ENCODE data around the gene GRB2. TPM values are rescaled to one million over a fixed set of nuclear protein-coding genes. Genes with fewer than 3 reads are reported as not detected.

The GRB2 gene
- total RNA-seq, 4 donors from 2014 or later: 51.5 to 127 (median 78.1) TPM

DNA sequence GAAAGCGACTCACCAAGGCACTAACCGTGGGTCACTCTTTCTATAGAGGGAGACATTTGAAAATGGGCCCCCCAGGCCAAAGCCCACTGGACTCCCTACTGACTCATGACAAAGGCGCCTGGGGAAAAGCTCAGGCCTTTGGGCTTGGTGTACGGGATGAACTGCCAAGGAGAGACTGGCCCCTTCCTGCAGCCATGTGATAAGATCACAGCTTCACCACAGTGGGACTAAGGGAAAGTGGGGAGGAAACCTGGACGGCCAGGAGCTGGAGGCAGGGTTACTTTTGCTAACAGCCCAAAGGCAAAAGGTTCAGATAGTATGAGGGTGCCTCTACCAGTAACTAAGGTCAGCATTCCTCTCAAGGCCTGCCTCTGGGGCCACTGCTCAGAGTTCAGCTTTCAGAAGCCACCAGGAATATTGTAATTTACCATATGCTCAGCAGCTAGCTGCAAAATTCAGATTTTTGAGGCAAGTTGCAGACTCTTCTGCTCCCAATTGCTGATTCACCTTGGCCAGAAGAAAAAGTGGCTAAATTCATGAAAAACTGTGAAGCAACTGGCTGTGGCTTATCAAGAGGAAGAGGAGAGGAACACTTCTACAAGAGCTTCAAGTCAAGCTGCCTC is 79.1 kb downstream of the GRB2 start:
- Histone ChIP-seq H3K4me1 (no peaks in the 10 kb centered on the region), H3K4me3 (no peak overlapping the region), H3K36me3 (no peaks in the 10 kb centered on the region), H3K27ac (peak overlapping the region in 1 of 2 donors; percentile 2), H3K9me3 (no peaks in the 10 kb centered on the region), H3K27me3 (no peaks in the 10 kb centered on the region)
- no peak for TF ChIP-seq POLR2A (IDR thresholded peaks at IDR 0.05)
- TF ChIP-seq, protein P1, sequence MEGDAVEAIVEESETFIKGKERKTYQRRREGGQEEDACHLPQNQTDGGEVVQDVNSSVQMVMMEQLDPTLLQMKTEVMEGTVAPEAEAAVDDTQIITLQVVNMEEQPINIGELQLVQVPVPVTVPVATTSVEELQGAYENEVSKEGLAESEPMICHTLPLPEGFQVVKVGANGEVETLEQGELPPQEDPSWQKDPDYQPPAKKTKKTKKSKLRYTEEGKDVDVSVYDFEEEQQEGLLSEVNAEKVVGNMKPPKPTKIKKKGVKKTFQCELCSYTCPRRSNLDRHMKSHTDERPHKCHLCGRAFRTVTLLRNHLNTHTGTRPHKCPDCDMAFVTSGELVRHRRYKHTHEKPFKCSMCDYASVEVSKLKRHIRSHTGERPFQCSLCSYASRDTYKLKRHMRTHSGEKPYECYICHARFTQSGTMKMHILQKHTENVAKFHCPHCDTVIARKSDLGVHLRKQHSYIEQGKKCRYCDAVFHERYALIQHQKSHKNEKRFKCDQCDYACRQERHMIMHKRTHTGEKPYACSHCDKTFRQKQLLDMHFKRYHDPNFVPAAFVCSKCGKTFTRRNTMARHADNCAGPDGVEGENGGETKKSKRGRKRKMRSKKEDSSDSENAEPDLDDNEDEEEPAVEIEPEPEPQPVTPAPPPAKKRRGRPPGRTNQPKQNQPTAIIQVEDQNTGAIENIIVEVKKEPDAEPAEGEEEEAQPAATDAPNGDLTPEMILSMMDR (IDR thresholded peaks at IDR 0.05): no peak
- no peak for DNase-seq
- intact Hi-C loops (cut with DNase I; ENCODE audit: low total_unique reads): loop anchor here (10.0 kb wide), 1 partner anchor 198 kb away; the partner anchor contains the start of gene LLGL2

DNA sequence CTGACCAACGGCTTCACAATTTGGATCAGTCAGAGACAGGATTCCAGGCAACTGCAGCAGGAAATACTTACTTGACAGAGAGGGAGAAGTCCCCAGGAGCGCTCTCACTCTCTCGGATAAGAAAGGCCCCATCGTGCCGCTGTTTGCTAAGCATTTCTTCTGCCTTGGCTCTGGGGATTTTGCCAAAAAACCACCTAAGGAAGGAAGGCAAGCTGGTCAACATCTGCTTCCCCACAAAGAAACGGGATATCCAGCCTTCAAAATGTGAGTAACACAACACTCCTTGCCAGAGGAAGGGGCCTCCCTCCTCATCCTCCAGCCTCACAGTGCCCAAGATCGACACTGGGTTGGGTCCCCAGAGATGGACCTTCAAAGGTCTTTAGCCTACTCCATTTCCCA is 79.7 kb downstream of the GRB2 start:
- no peaks in the 10 kb centered on the region for H3K4me1 ChIP-seq
- no peaks in the 10 kb centered on the region for H3K9me3 ChIP-seq
- H3K27me3 ChIP-seq: no peaks in the 10 kb centered on the region
- intact Hi-C loops (cut with DNase I; ENCODE audit: low total_unique reads): loop anchor here (10.0 kb wide), 1 partner anchor 199 kb away; the partner anchor contains the start of gene LLGL2
- DNase-seq: no peak
- no peak overlapping the region for H3K4me3 ChIP-seq
- no peaks in the 10 kb centered on the region for H3K36me3 ChIP-seq
- peak overlapping the region in 1 of 2 donors; percentile 2 for H3K27ac ChIP-seq
- no peak for TF ChIP-seq POLR2A (IDR thresholded peaks at IDR 0.05)
- TF ChIP-seq, protein P1 (IDR thresholded peaks at IDR 0.05): no peak

DNA sequence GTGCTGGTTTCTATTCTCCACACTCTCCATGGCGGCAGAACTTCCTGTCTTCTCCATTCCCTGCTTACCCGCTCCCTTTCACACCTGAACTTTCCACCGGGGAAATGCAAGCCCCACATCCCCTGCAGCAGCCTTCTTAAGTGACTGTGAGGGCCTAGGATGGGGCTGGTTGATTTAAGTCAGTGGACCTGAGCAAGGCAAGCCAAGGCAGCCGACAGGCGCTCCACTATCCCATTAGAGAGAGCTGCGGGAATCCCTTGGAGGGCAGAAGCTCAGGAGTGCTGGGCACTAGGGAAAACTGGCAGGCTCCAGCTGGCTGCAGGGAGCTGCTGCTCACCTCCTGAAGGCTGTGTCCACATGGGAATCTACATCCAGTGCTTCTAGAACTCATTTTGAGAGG is 80.1 kb downstream of the GRB2 start:
- Histone ChIP-seq H3K9me3 (no peaks in the 10 kb centered on the region), H3K36me3 (no peaks in the 10 kb centered on the region), H3K4me1 (no peaks in the 10 kb centered on the region), H3K27ac (no peak overlapping the region), H3K4me3 (no peak overlapping the region), H3K27me3 (no peaks in the 10 kb centered on the region)
- TF ChIP-seq, protein P1 (IDR thresholded peaks at IDR 0.05): no peak
- no peak for TF ChIP-seq POLR2A (IDR thresholded peaks at IDR 0.05)
- DNase-seq: no peak
- intact Hi-C loops (cut with DNase I; ENCODE audit: low total_unique reads): loop anchor here (10.0 kb wide), 1 partner anchor 199 kb away; the partner anchor contains the start of gene LLGL2

DNA sequence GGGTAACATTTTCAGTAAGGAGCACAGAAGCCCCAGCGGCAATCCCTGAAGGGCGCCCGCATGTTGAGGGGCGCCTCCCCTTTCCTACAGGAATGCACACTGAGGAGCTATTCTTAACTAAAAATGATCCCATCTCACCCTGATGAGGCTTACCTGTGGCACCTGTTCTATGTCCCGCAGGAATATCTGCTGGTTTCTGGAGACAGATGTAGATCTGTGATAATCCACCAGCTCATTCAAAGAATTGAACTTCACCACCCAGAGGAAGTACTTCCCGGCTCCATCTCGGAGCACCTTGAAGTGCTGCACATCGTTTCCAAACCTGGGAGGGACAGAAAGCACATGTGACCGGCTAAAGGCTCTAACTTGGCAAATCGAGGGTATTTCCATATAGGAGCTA is 84.0 kb downstream of the GRB2 start:
- no peak overlapping the region for H3K27ac ChIP-seq
- H3K9me3 ChIP-seq: no peaks in the 10 kb centered on the region
- H3K4me3 ChIP-seq: no peak overlapping the region
- intact Hi-C loops (cut with DNase I; ENCODE audit: low total_unique reads): loop anchor here (5.0 to 10.0 kb wide), 2 partner anchors 86 to 203 kb away; partner anchors contain the start of genes GRB2 and LLGL2
- TF ChIP-seq POLR2A (IDR thresholded peaks at IDR 0.05): no peak
- TF ChIP-seq, protein P1 (IDR thresholded peaks at IDR 0.05): no peak
- H3K4me1 ChIP-seq: no peaks in the 10 kb centered on the region
- no peaks in the 10 kb centered on the region for H3K36me3 ChIP-seq
- no peaks in the 10 kb centered on the region for H3K27me3 ChIP-seq
- DNase-seq: no peak

DNA sequence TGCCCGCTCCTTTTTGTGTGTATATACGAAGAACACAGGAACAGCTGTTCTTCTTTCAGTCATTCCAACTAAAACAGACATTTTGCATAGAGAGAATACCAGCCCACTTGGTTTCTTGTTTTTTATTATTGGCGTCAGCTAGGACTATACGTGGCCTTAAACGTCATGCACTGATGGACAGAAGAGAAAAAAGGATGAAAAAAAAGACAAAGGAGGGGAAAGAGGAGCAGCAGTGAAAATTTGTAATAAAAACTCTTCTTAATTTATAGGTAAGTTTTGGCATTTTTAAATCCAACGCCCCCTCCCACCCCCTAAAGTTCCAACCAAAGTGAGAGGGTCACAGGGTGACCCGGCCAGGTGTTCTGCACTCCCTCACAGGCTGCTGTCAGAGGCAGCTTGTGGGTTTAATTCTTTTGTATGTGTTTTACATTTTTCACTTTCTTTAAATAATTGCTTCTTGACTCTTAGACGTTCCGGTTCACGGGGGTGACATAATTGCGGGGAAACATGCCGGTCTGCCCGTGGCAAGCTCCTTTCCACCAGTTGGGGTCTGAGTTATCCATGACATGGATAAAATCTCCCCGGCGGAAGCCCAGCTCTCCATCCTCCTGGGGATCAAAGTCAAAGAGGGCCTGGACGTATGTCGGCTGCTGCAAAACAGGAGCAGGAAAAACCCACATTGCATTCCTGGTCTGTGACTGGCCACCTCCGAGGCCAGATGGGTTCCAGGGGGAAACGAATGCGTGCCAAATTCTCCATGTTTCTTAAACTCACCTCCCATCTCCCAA is 85.4 kb downstream of the GRB2 start:
- Histone ChIP-seq H3K27me3 (no peaks in the 10 kb centered on the region), H3K4me1 (no peaks in the 10 kb centered on the region), H3K9me3 (no peaks in the 10 kb centered on the region), H3K4me3 (no peak overlapping the region), H3K27ac (peak overlapping the region; percentile 44 to 59), H3K36me3 (no peaks in the 10 kb centered on the region)
- TF ChIP-seq POLR2A (IDR thresholded peaks at IDR 0.05): no peak
- TF ChIP-seq, protein P1 (IDR thresholded peaks at IDR 0.05): no peak
- no peak for DNase-seq
- intact Hi-C loops (cut with DNase I; ENCODE audit: low total_unique reads): loop anchor here (5.0 to 10.0 kb wide), 2 partner anchors 87 to 205 kb away; partner anchors contain the start of genes GRB2 and LLGL2
